Mononuclear cell (primary cell): ENCODE measurements around the gene STAT6. TPM values are rescaled to one million over a fixed set of nuclear protein-coding genes. Genes with fewer than 3 reads are reported as not detected.

Experiments
- H3K27me3 ChIP-seq: 2 replicates; pipeline ENCODE4 v1.6.0; 2011; ENCODE audit warnings: low read length, control low read depth; ENCODE audit not compliant: insufficient read depth
- H3K4me1 ChIP-seq: 2 replicates; pipeline ENCODE4 v1.5.1; 2011; ENCODE audit warnings: mild to moderate bottlenecking, low read length, control low read depth; ENCODE audit not compliant: insufficient read depth
- H3K4me3 ChIP-seq: 2 replicates; pipeline ENCODE4 v1.5.1; 2011; ENCODE audit warnings: mild to moderate bottlenecking, low read length, moderate library complexity
- H3K9me3 ChIP-seq: 2 replicates; pipeline ENCODE4 v1.5.1; 2011; ENCODE audit warnings: low read depth, mild to moderate bottlenecking, control low read depth, low read length
- total RNA-seq: library from RNA; depleted of rRNA; stranded (reverse); fragments of >200 nt; gene quantifications from one replicate; pipeline ENCODE4 v1.2.3, GENCODE V29; 2012

STAT6 gene
- total RNA-seq, 1 donor, result 68.1 TPM

- H3K4me3 ChIP-seq, result no peak overlapping the region
- H3K27me3 ChIP-seq, result no peaks in the 10 kb centered on the region
- H3K4me1 ChIP-seq, result peaks cover 95% of the 10 kb centered on the region
- H3K9me3 ChIP-seq, result no peaks in the 10 kb centered on the region
Observed at GRCh38 chr12:57149245-57149900, 38.2 kb upstream of the STAT6 start.

GRCh38 chr12:57148469-57149244 lies 37.5 kb upstream of the STAT6 start:
- Histone ChIP-seq H3K9me3 (no peaks in the 10 kb centered on the region), H3K4me3 (no peak overlapping the region), H3K4me1 (peaks cover 90% of the 10 kb centered on the region), H3K27me3 (no peaks in the 10 kb centered on the region)

GRCh38 chr12:57146961-57147944 lies 36.1 kb upstream of the STAT6 start, which contains the start of gene LRP1-AS:
Gene LRP1-AS, minus strand, starts transcription at chr12:57147619.
- H3K4me3 ChIP-seq, result no peak within 1 kb of the TSS
- H3K4me1 ChIP-seq, result peaks cover 81% of the 10 kb centered on the region
- no peaks in the 10 kb centered on the region for H3K9me3 ChIP-seq
- H3K27me3 ChIP-seq, result no peaks in the 10 kb centered on the region

- H3K9me3 ChIP-seq, result no peaks in the 10 kb centered on the region
- peaks cover 69% of the 10 kb centered on the region for H3K4me1 ChIP-seq
- H3K27me3 ChIP-seq, result no peaks in the 10 kb centered on the region
- H3K4me3 ChIP-seq, result no peak overlapping the region
Observed at GRCh38 chr12:57146092-57146491, 34.9 kb upstream of the STAT6 start.

GRCh38 chr12:57145460-57146059 lies 34.4 kb upstream of the STAT6 start:
- Histone ChIP-seq H3K4me3 (no peak overlapping the region), H3K4me1 (peaks cover 64% of the 10 kb centered on the region)

GRCh38 chr12:57143454-57143853 lies 32.3 kb upstream of the STAT6 start:
- Histone ChIP-seq H3K4me1 (peaks cover 59% of the 10 kb centered on the region), H3K9me3 (no peaks in the 10 kb centered on the region), H3K4me3 (no peak overlapping the region), H3K27me3 (no peaks in the 10 kb centered on the region)

More at GRCh38 chr12:57145460-57146059, 34.4 kb upstream of the STAT6 start:
- Histone ChIP-seq H3K27me3 (no peaks in the 10 kb centered on the region), H3K9me3 (no peaks in the 10 kb centered on the region)

GRCh38 chr12:57142727-57143126 lies 31.6 kb upstream of the STAT6 start:
- H3K9me3 ChIP-seq, result no peaks in the 10 kb centered on the region
- H3K4me3 ChIP-seq, result no peak overlapping the region
- H3K27me3 ChIP-seq, result no peaks in the 10 kb centered on the region
- peaks cover 59% of the 10 kb centered on the region for H3K4me1 ChIP-seq

- Histone ChIP-seq H3K9me3 (no peaks in the 10 kb centered on the region), H3K27me3 (no peaks in the 10 kb centered on the region), H3K4me1 (peaks cover 59% of the 10 kb centered on the region), H3K4me3 (no peak overlapping the region)
Observed at GRCh38 chr12:57142121-57142520, 31.0 kb upstream of the STAT6 start.

GRCh38 chr12:57141249-57141648 lies 30.1 kb upstream of the STAT6 start:
- Histone ChIP-seq H3K9me3 (no peaks in the 10 kb centered on the region), H3K4me1 (peaks cover 56% of the 10 kb centered on the region), H3K27me3 (no peaks in the 10 kb centered on the region), H3K4me3 (no peak overlapping the region)

- H3K4me1 ChIP-seq, result peaks cover 47% of the 10 kb centered on the region
- no peaks in the 10 kb centered on the region for H3K27me3 ChIP-seq
- H3K4me3 ChIP-seq, result no peak overlapping the region
- H3K9me3 ChIP-seq, result no peaks in the 10 kb centered on the region
Observed at GRCh38 chr12:57139796-57140649, 28.9 kb upstream of the STAT6 start.

- Histone ChIP-seq H3K4me1 (peaks cover 41% of the 10 kb centered on the region), H3K9me3 (no peaks in the 10 kb centered on the region), H3K27me3 (no peaks in the 10 kb centered on the region), H3K4me3 (no peak overlapping the region)
Observed at GRCh38 chr12:57138526-57139272, 27.5 kb upstream of the STAT6 start.

GRCh38 chr12:57135527-57136326 lies 24.6 kb upstream of the STAT6 start:
- H3K9me3 ChIP-seq, result no peaks in the 10 kb centered on the region
- H3K4me3 ChIP-seq, result no peak overlapping the region
- H3K4me1 ChIP-seq, result peaks cover 60% of the 10 kb centered on the region
- H3K27me3 ChIP-seq, result no peaks in the 10 kb centered on the region

- no peak overlapping the region for H3K4me3 ChIP-seq
- no peaks in the 10 kb centered on the region for H3K27me3 ChIP-seq
- H3K9me3 ChIP-seq, result no peaks in the 10 kb centered on the region
- H3K4me1 ChIP-seq, result peaks cover 64% of the 10 kb centered on the region
Observed at GRCh38 chr12:57134949-57135348, 23.8 kb upstream of the STAT6 start.
